Keratinocyte (primary cell): ENCODE measurements around the gene SMG7. TPM values are rescaled to one million over a fixed set of nuclear protein-coding genes. Genes with fewer than 3 reads are reported as not detected.

Experiments used
- DNase-seq: peaks from one replicate; pipeline ENCODE4 v3.0.0-alpha.2; 2011; ENCODE audit warnings: low read depth, missing footprints, low spot score
- FAIRE-seq: peaks from 2 replicates; lab custom pipeline; 2011; peaks lifted over from hg19 to GRCh38; lab: Jason Lieb, UNC
- H2AFZ ChIP-seq: 2 replicates; pipeline ENCODE4 v1.6.0; 2012; ENCODE audit warnings: low read length, control low read depth, inconsistent platforms; ENCODE audit not compliant: control insufficient read depth
- H3K27ac ChIP-seq: 2 replicates; pipeline ENCODE4 v1.5.1; 2011; ENCODE audit warnings: low read length; ENCODE audit not compliant: control insufficient read depth, insufficient read depth
- H3K27me3 ChIP-seq: 3 replicates; pipeline ENCODE4 v1.6.0; 2011; ENCODE audit warnings: low read length; ENCODE audit not compliant: control insufficient read depth, insufficient read depth; ENCODE audit errors: extremely low read depth
- H3K36me3 ChIP-seq, 2 experiments: 2 replicates in 1 of 2; 3 replicates in 1 of 2; pipeline ENCODE4 v1.5.1; 2011; ENCODE audit warnings: low read length in 2 of 2, mild to moderate bottlenecking in 1 of 2; ENCODE audit not compliant: control insufficient read depth in 2 of 2, insufficient read depth in 2 of 2; ENCODE audit errors: extremely low read depth in 1 of 2
- H3K4me1 ChIP-seq: 3 replicates; pipeline ENCODE4 v1.5.1; 2011; ENCODE audit warnings: low read length; ENCODE audit not compliant: control insufficient read depth, insufficient read depth; ENCODE audit errors: extremely low read depth
- H3K4me2 ChIP-seq: 3 replicates; pipeline ENCODE4 v1.6.0; 2011; ENCODE audit warnings: low read depth, low read length; ENCODE audit not compliant: control insufficient read depth, insufficient read depth; ENCODE audit errors: extremely low read depth
- H3K4me3 ChIP-seq, 3 experiments: fragments of 200-600 bp in 1 of 3; sonication (generic) in 1 of 3; 2 replicates in 2 of 3; 3 replicates in 1 of 3; pipeline ENCODE4 v1.5.1; 2011 to 2016; ENCODE audit warnings: low read length in 3 of 3, mild to moderate bottlenecking in 3 of 3, control low read depth in 2 of 3, inconsistent platforms in 1 of 3, low read depth in 1 of 3, mixed read lengths in 1 of 3, mixed run types in 1 of 3, moderate library complexity in 1 of 3; ENCODE audit not compliant: control insufficient read depth in 2 of 3, insufficient read depth in 2 of 3; ENCODE audit errors: extremely low read depth in 1 of 3
- H3K79me2 ChIP-seq: 2 replicates; pipeline ENCODE4 v1.6.0; 2012; ENCODE audit warnings: low read length; ENCODE audit not compliant: control insufficient read depth, insufficient read depth
- H3K9ac ChIP-seq: 3 replicates; pipeline ENCODE4 v1.6.0; 2011; ENCODE audit warnings: low read length; ENCODE audit not compliant: control insufficient read depth, insufficient read depth; ENCODE audit errors: extremely low read depth
- H3K9me1 ChIP-seq: 3 replicates; pipeline ENCODE4 v1.6.0; 2011; ENCODE audit warnings: low read length; ENCODE audit not compliant: control insufficient read depth, insufficient read depth; ENCODE audit errors: extremely low read depth
- H3K9me3 ChIP-seq: 2 replicates; pipeline ENCODE4 v1.5.1; 2012; ENCODE audit warnings: low read depth, low read length; ENCODE audit not compliant: control insufficient read depth
- H4K20me1 ChIP-seq: 3 replicates; pipeline ENCODE4 v1.6.0; 2011; ENCODE audit warnings: low read length; ENCODE audit not compliant: control insufficient read depth, insufficient read depth; ENCODE audit errors: extremely low read depth
- EZH2 ChIP-seq: IDR thresholded peaks from one replicate; pipeline ENCODE4 v1.6.1; 2012; ENCODE audit warnings: inconsistent platforms, mild to moderate bottlenecking, low read length, moderate library complexity
- dilution Hi-C: fragments of 300-500 bp; cut with MboI; formaldehyde crosslinking; loops from one replicate; pipeline ENCODE4 v1.7.0; 2020; ENCODE audit warnings: low sequenced_read_pairs; ENCODE audit not compliant: extremely low pct_ligation_motif_present
- polyA plus RNA-seq, 5 experiments: library from polyadenylated mRNA; depleted of rRNA in 3 of 5; stranded (reverse) in 3 of 5; stranded (forward) in 1 of 5; unstranded in 1 of 5; fragments of >200 nt; gene quantifications; 1 replicate in 1 of 5; 2 replicates in 3 of 5; 3 replicates in 1 of 5; pipeline versions ENCODE4 v1.2.1 to v1.2.3, GENCODE V29; 2011 to 2012; ENCODE audit warnings: missing spikeins in 2 of 5, low read depth in 1 of 5, low replicate concordance in 1 of 5
- TF ChIP-seq, protein P1 (sequence below), 3 experiments: IDR thresholded peaks in 1 of 3; conservative IDR thresholded peaks in 1 of 3; optimal IDR thresholded peaks in 1 of 3; 2 replicates in 2 of 3; 3 replicates in 1 of 3; pipeline versions ENCODE3 to v1.5.1; 2011; ENCODE audit warnings: low read length in 3 of 3, mild to moderate bottlenecking in 3 of 3, moderate library complexity in 2 of 3, control low read depth in 1 of 3, inconsistent platforms in 1 of 3; ENCODE audit not compliant: insufficient read depth in 2 of 3; ENCODE audit errors: extremely low read depth in 1 of 3

SMG7 gene
- polyA plus RNA-seq, 1 donor (not counting 4 experiments of a cell fraction or from before 2014, with no cell fraction given): 38.2 TPM

DNA sequence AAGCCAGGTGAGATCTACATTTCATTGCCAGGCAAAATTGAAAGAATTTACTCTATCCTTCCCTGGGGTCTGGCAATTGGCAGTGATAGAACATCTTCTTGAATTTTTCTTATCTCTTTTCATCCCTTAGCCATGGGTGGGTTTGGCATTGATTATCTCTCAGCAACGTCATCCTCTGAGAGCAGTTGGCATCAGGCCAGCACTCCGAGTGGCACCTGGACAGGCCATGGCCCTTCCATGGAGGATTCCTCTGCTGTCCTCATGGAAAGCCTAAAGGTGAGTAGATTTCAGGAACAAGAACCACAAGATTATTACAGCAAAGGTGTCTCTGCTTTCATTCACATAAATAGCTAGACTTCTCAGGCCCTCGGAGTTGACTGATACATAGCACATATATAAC is 78.6 kb downstream of the SMG7 start:
- Histone ChIP-seq H3K4me3 (no peak overlapping the region), H3K4me2 (no peak overlapping the region), H3K27ac (no peak overlapping the region), H3K9me1 (no peaks in the 10 kb centered on the region), H3K4me1 (no peaks in the 10 kb centered on the region), H3K79me2 (no peaks in the 10 kb centered on the region), H4K20me1 (no peaks in the 10 kb centered on the region), H3K36me3 (peaks cover 30 to 38% of the 10 kb centered on the region in 2 experiments), H2AFZ (no peak overlapping the region), H3K9me3 (no peaks in the 10 kb centered on the region), H3K9ac (no peak overlapping the region), H3K27me3 (no peaks in the 10 kb centered on the region)
- TF ChIP-seq, protein P1, sequence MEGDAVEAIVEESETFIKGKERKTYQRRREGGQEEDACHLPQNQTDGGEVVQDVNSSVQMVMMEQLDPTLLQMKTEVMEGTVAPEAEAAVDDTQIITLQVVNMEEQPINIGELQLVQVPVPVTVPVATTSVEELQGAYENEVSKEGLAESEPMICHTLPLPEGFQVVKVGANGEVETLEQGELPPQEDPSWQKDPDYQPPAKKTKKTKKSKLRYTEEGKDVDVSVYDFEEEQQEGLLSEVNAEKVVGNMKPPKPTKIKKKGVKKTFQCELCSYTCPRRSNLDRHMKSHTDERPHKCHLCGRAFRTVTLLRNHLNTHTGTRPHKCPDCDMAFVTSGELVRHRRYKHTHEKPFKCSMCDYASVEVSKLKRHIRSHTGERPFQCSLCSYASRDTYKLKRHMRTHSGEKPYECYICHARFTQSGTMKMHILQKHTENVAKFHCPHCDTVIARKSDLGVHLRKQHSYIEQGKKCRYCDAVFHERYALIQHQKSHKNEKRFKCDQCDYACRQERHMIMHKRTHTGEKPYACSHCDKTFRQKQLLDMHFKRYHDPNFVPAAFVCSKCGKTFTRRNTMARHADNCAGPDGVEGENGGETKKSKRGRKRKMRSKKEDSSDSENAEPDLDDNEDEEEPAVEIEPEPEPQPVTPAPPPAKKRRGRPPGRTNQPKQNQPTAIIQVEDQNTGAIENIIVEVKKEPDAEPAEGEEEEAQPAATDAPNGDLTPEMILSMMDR (optimal IDR thresholded peaks at IDR 0.05 in 1 of 3, IDR thresholded peaks at IDR 0.05 in 1 of 3, conservative IDR thresholded peaks at IDR 0.05 in 1 of 3; ENCODE audit: extremely low read depth in 1 of 3, insufficient read depth in 2 of 3, low read length in 3 of 3): no peak
- no peak for TF ChIP-seq EZH2
- no peak for DNase-seq
- no peak for FAIRE-seq
- dilution Hi-C loops: no loop called here

DNA sequence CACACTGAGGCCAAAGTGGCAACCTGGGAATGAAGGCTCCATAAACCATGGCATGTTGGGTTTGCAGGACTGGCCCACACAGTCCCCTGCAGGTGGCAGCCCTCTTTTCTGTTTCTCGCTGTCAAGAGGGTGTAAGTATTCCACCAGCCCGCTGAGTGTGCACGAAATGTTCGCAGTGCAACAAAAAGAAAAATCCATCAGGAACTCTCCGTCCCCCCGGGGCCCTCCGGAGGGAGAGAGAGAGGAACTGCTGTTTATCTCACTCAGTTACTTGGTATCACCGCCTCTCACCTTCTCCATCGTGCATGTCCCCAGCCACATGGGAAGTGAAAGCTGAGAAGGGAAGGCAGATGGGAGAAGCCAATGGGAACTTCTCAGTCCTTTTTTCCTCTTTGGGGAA is 79.6 kb downstream of the SMG7 start:
- no peak for TF ChIP-seq EZH2
- TF ChIP-seq, protein P1 (optimal IDR thresholded peaks at IDR 0.05 in 1 of 3, IDR thresholded peaks at IDR 0.05 in 1 of 3, conservative IDR thresholded peaks at IDR 0.05 in 1 of 3; ENCODE audit: extremely low read depth in 1 of 3, insufficient read depth in 2 of 3, low read length in 3 of 3): no peak
- FAIRE-seq (no peak), DNase-seq (no peak)
- H3K27ac ChIP-seq: no peak overlapping the region
- dilution Hi-C loops: no loop called here
- H3K4me1 ChIP-seq: no peaks in the 10 kb centered on the region
- H2AFZ ChIP-seq: no peak overlapping the region
- no peak overlapping the region for H3K4me2 ChIP-seq
- no peaks in the 10 kb centered on the region for H3K79me2 ChIP-seq
- H3K36me3 ChIP-seq: peaks cover 29% of the 10 kb centered on the region in 2 experiments
- H3K9me3 ChIP-seq: no peaks in the 10 kb centered on the region
- H3K4me3 ChIP-seq: no peak overlapping the region
- no peaks in the 10 kb centered on the region for H4K20me1 ChIP-seq
- no peak overlapping the region for H3K9ac ChIP-seq
- no peaks in the 10 kb centered on the region for H3K27me3 ChIP-seq
- no peaks in the 10 kb centered on the region for H3K9me1 ChIP-seq
